ACC112 (cell line): ENCODE data around the gene CLCN7.
"Not testable (repeated sequence)": the region's sequence is repeated elsewhere in the genome, so short reads cannot be mapped to it uniquely, and the experiment has no call there.

ENCODE experiments used
- H2AFZ ChIP-seq: fragments of 200-600 bp; sonication (generic); one replicate; pipeline ENCODE4 v1.6.0; 2017; ENCODE audit warnings: antibody characterized with exemption, low read length; ENCODE audit not compliant: unreplicated experiment
- H3K27ac ChIP-seq: fragments of 200-600 bp; sonication (generic); 2 replicates; pipeline ENCODE4 v1.5.1; 2014; ENCODE audit warnings: low read depth, mild to moderate bottlenecking, antibody characterized with exemption, low read length, moderate library complexity
- H3K27me3 ChIP-seq: fragments of 200-600 bp; sonication (generic); 2 replicates; pipeline ENCODE4 v1.6.1; 2014; ENCODE audit warnings: mild to moderate bottlenecking, antibody characterized with exemption, low read length, moderate library complexity, mixed read lengths; ENCODE audit not compliant: insufficient read depth
- H3K36me3 ChIP-seq: fragments of 200-600 bp; sonication (generic); 2 replicates; pipeline ENCODE4 v1.6.1; 2016; ENCODE audit warnings: mild to moderate bottlenecking, antibody characterized with exemption, low read length, moderate library complexity, mixed read lengths; ENCODE audit not compliant: insufficient read depth
- H3K4me1 ChIP-seq: fragments of 200-600 bp; sonication (generic); one replicate; pipeline ENCODE4 v1.6.1; 2016; ENCODE audit warnings: low read length, mixed read lengths; ENCODE audit not compliant: insufficient read depth, unreplicated experiment, control insufficient read depth
- H3K4me3 ChIP-seq: fragments of 200-600 bp; sonication (generic); 2 replicates; pipeline ENCODE4 v1.5.1; 2014; ENCODE audit warnings: mild to moderate bottlenecking, low read depth, low read length
- H3K79me2 ChIP-seq: fragments of 200-600 bp; sonication (generic); one replicate; pipeline ENCODE4 v1.6.0; 2016; ENCODE audit warnings: low read length; ENCODE audit not compliant: control insufficient read depth, unreplicated experiment, insufficient read depth

Gene CLCN7

GRCh38 chr16:1443403-1443973 lies 31.3 kb downstream of the CLCN7 start:
- H3K27ac ChIP-seq = no peak overlapping the region
- no peaks in the 10 kb centered on the region for H3K4me1 ChIP-seq
- no peak overlapping the region for H3K4me3 ChIP-seq
- no peak overlapping the region for H2AFZ ChIP-seq
- H3K36me3 ChIP-seq = no peaks in the 10 kb centered on the region
- no peaks in the 10 kb centered on the region for H3K27me3 ChIP-seq
- H3K79me2 ChIP-seq = no peaks in the 10 kb centered on the region

- H3K4me1 ChIP-seq = no peaks in the 10 kb centered on the region
- no peaks in the 10 kb centered on the region for H3K79me2 ChIP-seq
These were observed 32.1 kb downstream of the CLCN7 start for GRCh38 chr16:1442697-1443096.

GRCh38 chr16:1441391-1441829 lies 33.4 kb downstream of the CLCN7 start:
- Histone ChIP-seq H3K4me1 (no peaks in the 10 kb centered on the region), H3K79me2 (no peaks in the 10 kb centered on the region), H3K27ac (no peak overlapping the region), H3K4me3 (no peak overlapping the region), H2AFZ (no peak overlapping the region), H3K27me3 (no peaks in the 10 kb centered on the region), H3K36me3 (no peaks in the 10 kb centered on the region)

More at GRCh38 chr16:1442697-1443096, 32.1 kb downstream of the CLCN7 start:
- Histone ChIP-seq H3K36me3 (no peaks in the 10 kb centered on the region), H3K27me3 (no peaks in the 10 kb centered on the region), H3K27ac (no peak overlapping the region), H3K4me3 (no peak overlapping the region), H2AFZ (no peak overlapping the region)

- H3K27me3 ChIP-seq, H2AFZ ChIP-seq, H3K79me2 ChIP-seq, H3K4me1 ChIP-seq, H3K27ac ChIP-seq, H3K36me3 ChIP-seq, H3K4me3 ChIP-seq: not testable (repeated sequence)
These were observed 35.1 kb downstream of the CLCN7 start for GRCh38 chr16:1439699-1440074.

GRCh38 chr16:1439058-1439698 lies 35.6 kb downstream of the CLCN7 start:
- Histone ChIP-seq H3K27me3 (no peaks in the 10 kb centered on the region), H3K79me2 (no peaks in the 10 kb centered on the region), H3K4me3 (no peak overlapping the region), H2AFZ (no peak overlapping the region), H3K4me1 (no peaks in the 10 kb centered on the region), H3K27ac (no peak overlapping the region), H3K36me3 (no peaks in the 10 kb centered on the region)

- no peak overlapping the region for H3K27ac ChIP-seq
- H3K79me2 ChIP-seq = no peaks in the 10 kb centered on the region
- H3K4me1 ChIP-seq = no peaks in the 10 kb centered on the region
- no peaks in the 10 kb centered on the region for H3K36me3 ChIP-seq
- no peak overlapping the region for H3K4me3 ChIP-seq
- H3K27me3 ChIP-seq = no peaks in the 10 kb centered on the region
- no peak overlapping the region for H2AFZ ChIP-seq
These were observed 36.4 kb downstream of the CLCN7 start for GRCh38 chr16:1438229-1439057.

GRCh38 chr16:1437606-1438005 lies 37.2 kb downstream of the CLCN7 start:
- Histone ChIP-seq H3K27me3 (no peaks in the 10 kb centered on the region), H3K27ac (no peak overlapping the region), H3K4me3 (no peak overlapping the region), H3K79me2 (no peaks in the 10 kb centered on the region), H2AFZ (no peak overlapping the region), H3K4me1 (no peaks in the 10 kb centered on the region), H3K36me3 (no peaks in the 10 kb centered on the region)

GRCh38 chr16:1436731-1437355 lies 38.0 kb downstream of the CLCN7 start:
- Histone ChIP-seq H2AFZ (no peak overlapping the region), H3K79me2 (no peaks in the 10 kb centered on the region), H3K27me3 (no peaks in the 10 kb centered on the region), H3K4me1 (no peaks in the 10 kb centered on the region), H3K36me3 (no peaks in the 10 kb centered on the region), H3K4me3 (no peak overlapping the region), H3K27ac (no peak overlapping the region)

- no peaks in the 10 kb centered on the region for H3K4me1 ChIP-seq
- H3K4me3 ChIP-seq = no peak overlapping the region
- H2AFZ ChIP-seq = no peak overlapping the region
- no peaks in the 10 kb centered on the region for H3K36me3 ChIP-seq
- H3K27ac ChIP-seq = no peak overlapping the region
- H3K27me3 ChIP-seq = no peaks in the 10 kb centered on the region
- no peaks in the 10 kb centered on the region for H3K79me2 ChIP-seq
These were observed 38.7 kb downstream of the CLCN7 start for GRCh38 chr16:1435921-1436697.
